ENCODE results near the gene KIF22. TPM values are rescaled to one million over a fixed set of nuclear protein-coding genes. Genes with fewer than 3 reads are reported as not detected.
A peak's percentile ranks its signal among the peaks of the same experiment; 100 is the strongest.

Gene KIF22
- 38.2 TPM for polyA plus RNA-seq (2013)

- under 1% methylated on average over 58 of the region's 67 CpGs for WGBS (ENCODE audit: insufficient coverage)
- ChIA-PET CTCF (interaction anchor here (0.7 to 3.8 kb wide), 15 partner anchors 13 to 90 kb away, joined by 3 to 28 read pairs (median 5); no protein-coding TSS in a partner anchor), POLR2A (interaction anchor here (1.0 to 1.8 kb wide), 6 partner anchors 12 to 45 kb away, joined by 3 to 10 read pairs (median 5); partner anchors contain the start of genes MAZ and ZG16)
- Histone ChIP-seq H3K27ac (ENCODE audit: insufficient read depth in 1 of 2, low read depth in 1 of 2, low read length in 2 of 2, poor library complexity in 1 of 2, severe bottlenecking in 2 of 2) (peak within 1 kb of the TSS; percentile 72 to 86), H3K4me3 (ENCODE audit: control insufficient read depth in 1 of 7, extremely low read depth in 1 of 7, insufficient read depth in 4 of 7, low read depth in 2 of 7, low read length in 6 of 7) (peak within 1 kb of the TSS; percentile 83 to 100 (median 97)), H3K27me3 (replicated peaks in 2 of 5; ENCODE audit: control insufficient read depth in 4 of 5, insufficient read depth in 5 of 5, low read length in 4 of 5) (no peaks in the 10 kb centered on the region), H3K4me1 (ENCODE audit: control extremely low read depth in 1 of 4, control insufficient read depth in 4 of 4, insufficient read depth in 4 of 4, low read length in 3 of 4) (peaks cover 12 to 34% (median 26%) of the 10 kb centered on the region in 4 experiments), H3K9me3 (ENCODE audit: control extremely low read depth in 1 of 5, control insufficient read depth in 4 of 5, insufficient read depth in 2 of 5, low read depth in 1 of 5, low read length in 4 of 5) (no peaks in the 10 kb centered on the region), H3K36me3 (ENCODE audit: control insufficient read depth in 4 of 4, insufficient read depth in 4 of 4, low read length in 3 of 4) (peaks cover 0 to 14% (median 0%) of the 10 kb centered on the region in 4 experiments)
- peak; percentile 99 to 100 (median 99) for DNase-seq
Observed at GRCh38 chr16:29790183-29790948, at the start of gene KIF22. KIF22 (plus strand) TSS chr16:29790751; CDS start chr16:29790760, 9 bp downstream.

GRCh38 chr16:29742683-29743275 lies 47.8 kb upstream of the KIF22 start:
- no peak for DNase-seq
- H3K4me3 ChIP-seq (ENCODE audit: control insufficient read depth in 1 of 7, extremely low read depth in 1 of 7, insufficient read depth in 4 of 7, low read depth in 2 of 7, low read length in 6 of 7), result no peak overlapping the region
- peaks cover 0 to 4% (median 0%) of the 10 kb centered on the region in 5 experiments for H3K9me3 ChIP-seq (ENCODE audit: control extremely low read depth in 1 of 5, control insufficient read depth in 4 of 5, insufficient read depth in 2 of 5, low read depth in 1 of 5, low read length in 4 of 5)
- H3K27me3 ChIP-seq (replicated peaks in 2 of 5; ENCODE audit: control insufficient read depth in 4 of 5, insufficient read depth in 5 of 5, low read length in 4 of 5), result no peaks in the 10 kb centered on the region
- H3K4me1 ChIP-seq (ENCODE audit: control extremely low read depth in 1 of 4, control insufficient read depth in 4 of 4, insufficient read depth in 4 of 4, low read length in 3 of 4), result peaks cover 5 to 70% (median 54%) of the 10 kb centered on the region in 4 experiments
- ChIA-PET POLR2A (no interaction called here), CTCF (interaction anchor here (1.0 to 1.7 kb wide), 4 partner anchors 12 to 65 kb away, joined by 3 to 7 read pairs (median 4); partner anchors contain the start of gene KIF22)
- WGBS (ENCODE audit: insufficient coverage), result 82% methylated on average over 4 of the region's 7 CpGs
- H3K36me3 ChIP-seq (ENCODE audit: control insufficient read depth in 4 of 4, insufficient read depth in 4 of 4, low read length in 3 of 4), result peaks cover 0 to 34% (median 16%) of the 10 kb centered on the region in 4 experiments
- peak overlapping the region in 1 of 2 experiments; percentile 99 for H3K27ac ChIP-seq (ENCODE audit: insufficient read depth in 1 of 2, low read depth in 1 of 2, low read length in 2 of 2, poor library complexity in 1 of 2, severe bottlenecking in 2 of 2)

DNA sequence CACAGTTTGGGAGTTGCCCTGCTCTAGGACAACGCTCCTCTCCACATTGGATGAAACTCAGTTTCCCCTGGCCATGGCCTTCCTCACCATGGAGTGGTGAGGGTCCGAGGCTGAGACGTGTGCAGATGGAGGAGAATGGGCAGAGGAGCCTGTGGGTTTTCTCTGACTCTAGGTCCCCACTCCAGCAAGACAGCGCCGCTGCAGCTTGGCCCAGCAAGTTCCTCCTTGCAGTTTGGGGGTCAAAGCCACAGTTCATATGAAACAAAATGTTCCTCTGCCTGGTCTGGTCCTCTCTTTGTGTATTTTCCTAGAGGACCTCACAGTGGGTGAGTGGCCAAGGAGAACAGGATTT lies 47.1 kb upstream of the KIF22 start:
- 86% methylated on average over 4 of the region's 5 CpGs for WGBS (ENCODE audit: insufficient coverage)
- DNase-seq, result no peak
- Histone ChIP-seq H3K9me3 (ENCODE audit: control extremely low read depth in 1 of 5, control insufficient read depth in 4 of 5, insufficient read depth in 2 of 5, low read depth in 1 of 5, low read length in 4 of 5) (peaks cover 0 to 4% (median 0%) of the 10 kb centered on the region in 5 experiments), H3K4me1 (ENCODE audit: control extremely low read depth in 1 of 4, control insufficient read depth in 4 of 4, insufficient read depth in 4 of 4, low read length in 3 of 4) (peaks cover 5 to 70% (median 53%) of the 10 kb centered on the region in 4 experiments), H3K27ac (ENCODE audit: insufficient read depth in 1 of 2, low read depth in 1 of 2, low read length in 2 of 2, poor library complexity in 1 of 2, severe bottlenecking in 2 of 2) (peak overlapping the region; percentile 98 to 99), H3K27me3 (replicated peaks in 2 of 5; ENCODE audit: control insufficient read depth in 4 of 5, insufficient read depth in 5 of 5, low read length in 4 of 5) (no peaks in the 10 kb centered on the region), H3K36me3 (ENCODE audit: control insufficient read depth in 4 of 4, insufficient read depth in 4 of 4, low read length in 3 of 4) (peaks cover 0 to 34% (median 16%) of the 10 kb centered on the region in 4 experiments), H3K4me3 (ENCODE audit: control insufficient read depth in 1 of 7, extremely low read depth in 1 of 7, insufficient read depth in 4 of 7, low read depth in 2 of 7, low read length in 6 of 7) (peak overlapping the region in 4 of 7 experiments; percentile 19 to 87 (median 60))
- POLR2A ChIA-PET, result interaction anchor here (0.9 kb wide), 1 partner anchor 61 kb away, joined by 3 read pairs; no protein-coding TSS in a partner anchor
- CTCF ChIA-PET, result interaction anchor here (1.0 to 1.7 kb wide), 5 partner anchors 12 to 47 kb away, joined by 3 to 7 read pairs (median 4); partner anchors contain the start of gene KIF22

GRCh38 chr16:29743827-29744531 lies 46.6 kb upstream of the KIF22 start:
- Histone ChIP-seq H3K27me3 (replicated peaks in 2 of 5; ENCODE audit: control insufficient read depth in 4 of 5, insufficient read depth in 5 of 5, low read length in 4 of 5) (no peaks in the 10 kb centered on the region), H3K9me3 (ENCODE audit: control extremely low read depth in 1 of 5, control insufficient read depth in 4 of 5, insufficient read depth in 2 of 5, low read depth in 1 of 5, low read length in 4 of 5) (peaks cover 0 to under 1% (median 0%) of the 10 kb centered on the region in 5 experiments), H3K4me3 (ENCODE audit: control insufficient read depth in 1 of 7, extremely low read depth in 1 of 7, insufficient read depth in 4 of 7, low read depth in 2 of 7, low read length in 6 of 7) (peak overlapping the region in 5 of 7 experiments; percentile 17 to 89 (median 87)), H3K4me1 (ENCODE audit: control extremely low read depth in 1 of 4, control insufficient read depth in 4 of 4, insufficient read depth in 4 of 4, low read length in 3 of 4) (peaks cover 5 to 68% (median 51%) of the 10 kb centered on the region in 4 experiments), H3K27ac (ENCODE audit: insufficient read depth in 1 of 2, low read depth in 1 of 2, low read length in 2 of 2, poor library complexity in 1 of 2, severe bottlenecking in 2 of 2) (peak overlapping the region; percentile 98 to 99), H3K36me3 (ENCODE audit: control insufficient read depth in 4 of 4, insufficient read depth in 4 of 4, low read length in 3 of 4) (peaks cover 0 to 34% (median 16%) of the 10 kb centered on the region in 4 experiments)
- CTCF ChIA-PET, result interaction anchor here (0.8 to 1.7 kb wide), 6 partner anchors 15 to 46 kb away, joined by 3 to 7 read pairs (median 4); partner anchors contain the start of gene KIF22
- no peak for DNase-seq
- POLR2A ChIA-PET, result interaction anchor here (0.9 kb wide), 1 partner anchor 61 kb away, joined by 3 read pairs; no protein-coding TSS in a partner anchor
- 87% methylated on average over 20 of the region's 21 CpGs for WGBS (ENCODE audit: insufficient coverage)

- Histone ChIP-seq H3K4me3 (ENCODE audit: control insufficient read depth in 1 of 7, extremely low read depth in 1 of 7, insufficient read depth in 4 of 7, low read depth in 2 of 7, low read length in 6 of 7) (peak overlapping the region; percentile 44 to 89 (median 85)), H3K4me1 (ENCODE audit: control extremely low read depth in 1 of 4, control insufficient read depth in 4 of 4, insufficient read depth in 4 of 4, low read length in 3 of 4) (peaks cover 5 to 68% (median 50%) of the 10 kb centered on the region in 4 experiments), H3K27me3 (replicated peaks in 2 of 5; ENCODE audit: control insufficient read depth in 4 of 5, insufficient read depth in 5 of 5, low read length in 4 of 5) (no peaks in the 10 kb centered on the region), H3K9me3 (ENCODE audit: control extremely low read depth in 1 of 5, control insufficient read depth in 4 of 5, insufficient read depth in 2 of 5, low read depth in 1 of 5, low read length in 4 of 5) (no peaks in the 10 kb centered on the region), H3K27ac (ENCODE audit: insufficient read depth in 1 of 2, low read depth in 1 of 2, low read length in 2 of 2, poor library complexity in 1 of 2, severe bottlenecking in 2 of 2) (peak overlapping the region; percentile 98 to 99), H3K36me3 (ENCODE audit: control insufficient read depth in 4 of 4, insufficient read depth in 4 of 4, low read length in 3 of 4) (peaks cover 0 to 34% (median 16%) of the 10 kb centered on the region in 4 experiments)
- ChIA-PET CTCF (interaction anchor here (0.6 to 2.5 kb wide), 5 partner anchors 15 to 58 kb away, joined by 3 to 8 read pairs (median 4); partner anchors contain the start of gene KIF22), POLR2A (interaction anchor here (0.9 to 1.2 kb wide), 2 partner anchors 46 to 60 kb away, joined by 3 to 10 read pairs; partner anchors contain the start of gene KIF22)
- peak in 2 of 3 donors; percentile 48 to 59 for DNase-seq
- WGBS (ENCODE audit: insufficient coverage), result 56% methylated on average over 16 of the region's 20 CpGs
Observed at GRCh38 chr16:29744541-29745101, 45.9 kb upstream of the KIF22 start.

All from common myeloid progenitor, CD34-positive (primary cell).